GM21723 (cell line): ENCODE measurements around the gene C19orf44.
"Not testable (repeated sequence)": the region's sequence is repeated elsewhere in the genome, so short reads cannot be mapped to it uniquely, and the experiment has no call there.

Source experiments
- ATAC-seq: cut with Tn5 transposase; IDR thresholded peaks from one replicate; pipeline ENCODE4 v1.9.1; 2021; ENCODE audit warnings: mild to moderate bottlenecking, moderate library complexity; ENCODE audit not compliant: unreplicated experiment

Gene C19orf44

GRCh38 chr19:16495982-16496612, at the start of gene C19orf44, which contains the start of gene CALR3:
Gene C19orf44 (plus strand): TSS chr19:16496394. CDS start chr19:16500793, 4,399 bp downstream.
Gene CALR3 (minus strand): TSS chr19:16496167. CDS start chr19:16496129, 38 bp downstream.
- peak; percentile 97 for ATAC-seq

GRCh38 chr19:16446724-16447368, 49.3 kb upstream of the C19orf44 start:
- no peak for ATAC-seq

GRCh38 chr19:16448872-16449271, 47.3 kb upstream of the C19orf44 start:
- ATAC-seq, result not testable (repeated sequence)

GRCh38 chr19:16449330-16449961, 46.7 kb upstream of the C19orf44 start:
- ATAC-seq, result peak; percentile 38

- no peak for ATAC-seq
Measured at GRCh38 chr19:16452325-16452724, 43.9 kb upstream of the C19orf44 start.

- ATAC-seq, result no peak
Measured at GRCh38 chr19:16454351-16454918, 41.8 kb upstream of the C19orf44 start.

- no peak for ATAC-seq
Measured at GRCh38 chr19:16455489-16455888, 40.7 kb upstream of the C19orf44 start.

GRCh38 chr19:16456652-16457194, 39.5 kb upstream of the C19orf44 start:
- ATAC-seq, result no peak

GRCh38 chr19:16457195-16457953, 38.8 kb upstream of the C19orf44 start:
- no peak for ATAC-seq

GRCh38 chr19:16457954-16458331, 38.3 kb upstream of the C19orf44 start:
- no peak for ATAC-seq

- ATAC-seq, result no peak
Measured at GRCh38 chr19:16458391-16459341, 37.5 kb upstream of the C19orf44 start.

- no peak for ATAC-seq
Measured at GRCh38 chr19:16459680-16460079, 36.5 kb upstream of the C19orf44 start.

- ATAC-seq, result no peak
Measured at GRCh38 chr19:16460454-16460853, 35.7 kb upstream of the C19orf44 start.

- no peak for ATAC-seq
Measured at GRCh38 chr19:16461630-16462051, 34.6 kb upstream of the C19orf44 start.

- ATAC-seq, result no peak
Measured at GRCh38 chr19:16462757-16463250, 33.4 kb upstream of the C19orf44 start.

GRCh38 chr19:16463341-16463990, 32.7 kb upstream of the C19orf44 start:
- no peak for ATAC-seq

GRCh38 chr19:16463991-16464575, 32.1 kb upstream of the C19orf44 start:
- no peak for ATAC-seq

GRCh38 chr19:16465239-16465638, 31.0 kb upstream of the C19orf44 start:
- no peak for ATAC-seq
